Neural progenitor cell (in vitro differentiated cells): Measurements from ENCODE around the gene DNER.

ENCODE experiments used
- EZH2 ChIP-seq: fragments of 200-600 bp; sonication (generic); IDR thresholded peaks from 2 replicates; pipeline ENCODE4 v1.6.1; 2017; ENCODE audit warnings: antibody characterized with exemption, mild to moderate bottlenecking, moderate library complexity
- EZH2phosphoT487 ChIP-seq: fragments of 200-600 bp; sonication (generic); IDR thresholded peaks from 2 replicates; pipeline ENCODE4 v1.6.1; 2017; ENCODE audit warnings: antibody characterized with exemption
- TF ChIP-seq, protein P1 (sequence below): fragments of 200-600 bp; sonication (generic); IDR thresholded peaks from 2 replicates; pipeline ENCODE4 v1.5.1; 2017; ENCODE audit warnings: antibody characterized with exemption, mild to moderate bottlenecking

DNA sequence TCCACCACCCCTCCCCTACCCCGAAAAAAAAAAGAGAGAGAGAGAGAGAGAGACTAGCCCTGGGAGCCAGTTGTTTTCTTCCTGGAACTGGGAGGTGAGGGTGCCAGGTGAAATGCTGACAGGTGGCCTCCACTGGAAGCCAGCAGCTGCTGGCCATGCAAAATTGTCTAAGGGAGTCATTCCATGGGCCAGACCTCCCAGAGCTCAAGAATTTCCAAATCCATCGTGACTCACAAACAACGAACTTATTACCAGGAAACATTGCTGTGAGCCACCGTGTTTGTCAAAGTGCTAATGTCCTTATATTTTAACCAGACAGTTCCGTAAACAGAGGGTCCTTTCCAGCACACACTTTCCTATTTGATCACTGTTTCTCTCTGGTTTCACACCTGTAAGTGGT, 374.7 kb downstream of the DNER start:
- TF ChIP-seq, protein P1, sequence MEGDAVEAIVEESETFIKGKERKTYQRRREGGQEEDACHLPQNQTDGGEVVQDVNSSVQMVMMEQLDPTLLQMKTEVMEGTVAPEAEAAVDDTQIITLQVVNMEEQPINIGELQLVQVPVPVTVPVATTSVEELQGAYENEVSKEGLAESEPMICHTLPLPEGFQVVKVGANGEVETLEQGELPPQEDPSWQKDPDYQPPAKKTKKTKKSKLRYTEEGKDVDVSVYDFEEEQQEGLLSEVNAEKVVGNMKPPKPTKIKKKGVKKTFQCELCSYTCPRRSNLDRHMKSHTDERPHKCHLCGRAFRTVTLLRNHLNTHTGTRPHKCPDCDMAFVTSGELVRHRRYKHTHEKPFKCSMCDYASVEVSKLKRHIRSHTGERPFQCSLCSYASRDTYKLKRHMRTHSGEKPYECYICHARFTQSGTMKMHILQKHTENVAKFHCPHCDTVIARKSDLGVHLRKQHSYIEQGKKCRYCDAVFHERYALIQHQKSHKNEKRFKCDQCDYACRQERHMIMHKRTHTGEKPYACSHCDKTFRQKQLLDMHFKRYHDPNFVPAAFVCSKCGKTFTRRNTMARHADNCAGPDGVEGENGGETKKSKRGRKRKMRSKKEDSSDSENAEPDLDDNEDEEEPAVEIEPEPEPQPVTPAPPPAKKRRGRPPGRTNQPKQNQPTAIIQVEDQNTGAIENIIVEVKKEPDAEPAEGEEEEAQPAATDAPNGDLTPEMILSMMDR = no peak
- TF ChIP-seq EZH2 (no peak), EZH2phosphoT487 (no peak)
